RWPE2 (cell line): ENCODE measurements around the gene KIF3C.
"Not testable (repeated sequence)": the region's sequence is repeated elsewhere in the genome, so short reads cannot be mapped to it uniquely, and the experiment has no call there.

Experiments
- ATAC-seq: fragments of 200-7000 bp; cut with Tn5 transposase; 3 replicates; pipeline ENCODE4 v1.9.1; 2021; ENCODE audit warnings: low read depth
- DNase-seq: peaks from one replicate; pipeline ENCODE4 v3.0.0-alpha.2; 2020; ENCODE audit warnings: low spot score
- H3K27ac ChIP-seq: fragments of 450-650 bp; 2 replicates; pipeline ENCODE4 v1.5.1; 2017; ENCODE audit warnings: mild to moderate bottlenecking; ENCODE audit not compliant: poor library complexity, severe bottlenecking
- H3K27me3 ChIP-seq: fragments of 250-450 bp; sonication (Bioruptor Pico); 2 replicates; pipeline ENCODE4 v1.5.1; 2021; ENCODE audit warnings: mild to moderate bottlenecking, moderate library complexity; ENCODE audit not compliant: insufficient read depth, poor library complexity, severe bottlenecking
- H3K36me3 ChIP-seq: fragments of 250-450 bp; sonication (Bioruptor Pico); 2 replicates; pipeline ENCODE4 v1.5.1; 2020; ENCODE audit warnings: low read depth, mild to moderate bottlenecking, moderate library complexity
- H3K4me1 ChIP-seq: fragments of 250-450 bp; sonication (Bioruptor Pico); 2 replicates; pipeline ENCODE4 v1.5.1; 2021; ENCODE audit warnings: mild to moderate bottlenecking, moderate library complexity; ENCODE audit not compliant: insufficient read depth, poor library complexity, severe bottlenecking
- H3K4me3 ChIP-seq: fragments of 250-450 bp; sonication (Bioruptor Pico); 2 replicates; pipeline ENCODE4 v1.5.1; 2021; ENCODE audit warnings: mild to moderate bottlenecking, moderate library complexity; ENCODE audit not compliant: severe bottlenecking
- H3K9me3 ChIP-seq: fragments of 250-450 bp; sonication (Bioruptor Pico); 2 replicates; pipeline ENCODE4 v1.5.1; 2021; ENCODE audit warnings: mild to moderate bottlenecking, moderate library complexity; ENCODE audit not compliant: severe bottlenecking
- CTCF ChIP-seq: fragments of 450-650 bp; IDR thresholded peaks from one replicate; pipeline ENCODE4 v1.5.1; 2017; ENCODE audit warnings: mild to moderate bottlenecking, moderate library complexity; ENCODE audit not compliant: poor library complexity, severe bottlenecking

Gene KIF3C

GRCh38 chr2:25912851-25913695, 69.2 kb downstream of the KIF3C start:
- no peaks in the 10 kb centered on the region for H3K9me3 ChIP-seq
- no peaks in the 10 kb centered on the region for H3K36me3 ChIP-seq
- no peaks in the 10 kb centered on the region for H3K27me3 ChIP-seq
- TF ChIP-seq CTCF: no peak
- no peaks in the 10 kb centered on the region for H3K4me1 ChIP-seq
- ATAC-seq: peak; percentile 52; the same call in 2 of the 3 replicates
- H3K4me3 ChIP-seq: no peak overlapping the region
- DNase-seq: no peak
- no peak overlapping the region for H3K27ac ChIP-seq

GRCh38 chr2:25909574-25909973, 72.7 kb downstream of the KIF3C start:
- H3K27ac ChIP-seq, H3K4me1 ChIP-seq, H3K27me3 ChIP-seq, H3K9me3 ChIP-seq, DNase-seq, H3K4me3 ChIP-seq, H3K36me3 ChIP-seq, ATAC-seq: not testable (repeated sequence)

GRCh38 chr2:25905126-25905525, 77.2 kb downstream of the KIF3C start:
- no peak for DNase-seq

GRCh38 chr2:25903216-25903776, 79.0 kb downstream of the KIF3C start:
- ATAC-seq (no peak), DNase-seq (no peak)
- Histone ChIP-seq H3K27me3 (no peaks in the 10 kb centered on the region), H3K9me3 (no peaks in the 10 kb centered on the region), H3K4me3 (no peak overlapping the region), H3K27ac (no peak overlapping the region), H3K36me3 (no peaks in the 10 kb centered on the region), H3K4me1 (no peaks in the 10 kb centered on the region)
- TF ChIP-seq CTCF: no peak

More at GRCh38 chr2:25905126-25905525, 77.2 kb downstream of the KIF3C start:
- Histone ChIP-seq H3K4me1 (no peaks in the 10 kb centered on the region), H3K27ac (no peak overlapping the region), H3K9me3 (no peaks in the 10 kb centered on the region), H3K4me3 (no peak overlapping the region), H3K27me3 (no peaks in the 10 kb centered on the region), H3K36me3 (no peaks in the 10 kb centered on the region)
- no peak for TF ChIP-seq CTCF
- no peak for ATAC-seq

- Histone ChIP-seq H3K9me3 (no peaks in the 10 kb centered on the region), H3K4me3 (no peak overlapping the region), H3K27ac (no peak overlapping the region), H3K36me3 (no peaks in the 10 kb centered on the region), H3K27me3 (no peaks in the 10 kb centered on the region), H3K4me1 (no peaks in the 10 kb centered on the region)
- ATAC-seq (no peak), DNase-seq (no peak)
- no peak for TF ChIP-seq CTCF
These were observed 82.8 kb downstream of the KIF3C start for GRCh38 chr2:25899404-25899970.
